ENCODE results near the gene TMEM145. TPM values are rescaled to one million over a fixed set of nuclear protein-coding genes. Genes with fewer than 3 reads are reported as not detected.

TMEM145 gene
- total and polyA plus RNA-seq, 2 donors (not counting 1 experiment from before 2014, with no cell fraction given) = 0.05 to 0.83 TPM

- DNase-seq (ENCODE audit: low read depth in 2 of 2) = no peak
Observed at GRCh38 chr19:42348211-42348610, 35.1 kb downstream of the TMEM145 start.

DNA sequence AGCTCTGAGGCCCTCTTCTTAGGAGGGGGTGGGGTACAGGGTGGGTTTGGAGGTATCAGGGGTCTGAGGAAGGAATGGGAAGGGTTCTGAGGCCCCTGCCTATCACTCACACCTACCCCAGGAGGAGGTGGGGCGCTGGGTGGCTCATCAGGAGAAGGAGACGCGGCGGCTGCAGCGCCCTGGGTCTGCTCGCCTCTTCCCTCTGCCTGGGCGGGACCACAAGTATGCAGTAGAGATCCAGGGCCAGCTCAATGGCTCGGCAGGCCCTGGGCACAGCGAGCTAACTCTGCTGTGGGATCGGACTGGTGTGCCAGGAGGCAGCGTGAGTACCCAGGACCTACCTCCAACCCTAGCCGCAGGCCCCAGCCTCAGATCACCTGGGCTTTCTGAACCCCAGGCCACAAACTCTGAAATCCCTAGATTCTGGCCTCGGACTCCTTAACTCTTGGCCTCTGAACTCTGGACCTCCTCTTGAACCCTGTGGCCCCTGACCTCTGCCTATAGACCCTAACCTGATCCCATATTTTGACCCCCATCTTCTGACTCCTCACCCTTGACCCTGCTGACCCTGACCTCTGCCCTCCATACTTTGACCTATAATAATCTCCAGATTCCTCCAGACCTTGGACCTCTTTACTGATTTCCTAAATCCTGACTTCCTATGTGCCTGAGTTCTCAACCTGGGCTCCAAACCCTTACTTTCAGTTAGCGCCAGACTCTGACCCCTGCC is 36.4 kb downstream of the TMEM145 start:
- H3K27ac ChIP-seq (ENCODE audit: insufficient read depth, low read length) = no peak overlapping the region
- H3K79me2 ChIP-seq (ENCODE audit: control insufficient read depth, insufficient read depth, low read length) = no peaks in the 10 kb centered on the region
- TF ChIP-seq CTCF (conservative IDR thresholded peaks at IDR 0.05 in 1 of 2, IDR thresholded peaks at IDR 0.05 in 1 of 2; ENCODE audit: low read depth in 1 of 2, low read length in 2 of 2) (no peak), EZH2 (IDR thresholded peaks at IDR 0.05; ENCODE audit: low read length, missing control alignments) (no peak)
- peaks cover 2% of the 10 kb centered on the region for H3K4me1 ChIP-seq (ENCODE audit: control insufficient read depth, extremely low read depth, insufficient read depth, low read length)
- DNase-seq (ENCODE audit: low read depth in 2 of 2) = no peak
- no peak overlapping the region for H3K4me3 ChIP-seq (replicated peaks in 1 of 4; ENCODE audit: control extremely low read depth in 1 of 4, insufficient read depth in 1 of 4, low read depth in 3 of 4, low read length in 4 of 4)
- H4K20me1 ChIP-seq (ENCODE audit: control insufficient read depth, extremely low read depth, insufficient read depth, low read length) = no peaks in the 10 kb centered on the region
- H3K9me3 ChIP-seq (ENCODE audit: control insufficient read depth, insufficient read depth, low read depth, low read length) = no peaks in the 10 kb centered on the region
- H3K27me3 ChIP-seq (ENCODE audit: control insufficient read depth, insufficient read depth, low read length) = no peaks in the 10 kb centered on the region
- H3K9ac ChIP-seq (ENCODE audit: insufficient read depth, low read length) = no peak overlapping the region
- H3K4me2 ChIP-seq (ENCODE audit: extremely low read depth, insufficient read depth, low read length) = no peak overlapping the region
- no peak overlapping the region for H2AFZ ChIP-seq (ENCODE audit: low read length)
- peaks cover under 1% of the 10 kb centered on the region for H3K36me3 ChIP-seq (ENCODE audit: control insufficient read depth, insufficient read depth, low read length)

More at GRCh38 chr19:42348211-42348610, 35.1 kb downstream of the TMEM145 start:
- Histone ChIP-seq H3K36me3 (ENCODE audit: control insufficient read depth, insufficient read depth, low read length) (peaks cover 2% of the 10 kb centered on the region), H3K27me3 (ENCODE audit: control insufficient read depth, insufficient read depth, low read length) (no peaks in the 10 kb centered on the region), H3K79me2 (ENCODE audit: control insufficient read depth, insufficient read depth, low read length) (no peaks in the 10 kb centered on the region), H3K4me1 (ENCODE audit: control insufficient read depth, extremely low read depth, insufficient read depth, low read length) (peaks cover 2% of the 10 kb centered on the region), H4K20me1 (ENCODE audit: control insufficient read depth, extremely low read depth, insufficient read depth, low read length) (no peaks in the 10 kb centered on the region), H3K4me2 (ENCODE audit: extremely low read depth, insufficient read depth, low read length) (no peak overlapping the region), H3K4me3 (replicated peaks in 1 of 4; ENCODE audit: control extremely low read depth in 1 of 4, insufficient read depth in 1 of 4, low read depth in 3 of 4, low read length in 4 of 4) (no peak overlapping the region), H3K9ac (ENCODE audit: insufficient read depth, low read length) (no peak overlapping the region), H3K27ac (ENCODE audit: insufficient read depth, low read length) (no peak overlapping the region), H2AFZ (ENCODE audit: low read length) (no peak overlapping the region), H3K9me3 (ENCODE audit: control insufficient read depth, insufficient read depth, low read depth, low read length) (no peaks in the 10 kb centered on the region)
- TF ChIP-seq CTCF (conservative IDR thresholded peaks at IDR 0.05 in 1 of 2, IDR thresholded peaks at IDR 0.05 in 1 of 2; ENCODE audit: low read depth in 1 of 2, low read length in 2 of 2) (no peak), EZH2 (IDR thresholded peaks at IDR 0.05; ENCODE audit: low read length, missing control alignments) (no peak)

GRCh38 chr19:42350417-42350816 is 37.3 kb downstream of the TMEM145 start:
- H3K4me3 ChIP-seq (replicated peaks in 1 of 4; ENCODE audit: control extremely low read depth in 1 of 4, insufficient read depth in 1 of 4, low read depth in 3 of 4, low read length in 4 of 4) = no peak overlapping the region
- H3K27me3 ChIP-seq (ENCODE audit: control insufficient read depth, insufficient read depth, low read length) = no peaks in the 10 kb centered on the region
- H3K9me3 ChIP-seq (ENCODE audit: control insufficient read depth, insufficient read depth, low read depth, low read length) = no peaks in the 10 kb centered on the region
- H3K79me2 ChIP-seq (ENCODE audit: control insufficient read depth, insufficient read depth, low read length) = no peaks in the 10 kb centered on the region
- no peak overlapping the region for H2AFZ ChIP-seq (ENCODE audit: low read length)
- H3K4me1 ChIP-seq (ENCODE audit: control insufficient read depth, extremely low read depth, insufficient read depth, low read length) = no peaks in the 10 kb centered on the region
- H3K36me3 ChIP-seq (ENCODE audit: control insufficient read depth, insufficient read depth, low read length) = no peaks in the 10 kb centered on the region
- no peak overlapping the region for H3K27ac ChIP-seq (ENCODE audit: insufficient read depth, low read length)
- no peak for TF ChIP-seq CTCF (conservative IDR thresholded peaks at IDR 0.05 in 1 of 2, IDR thresholded peaks at IDR 0.05 in 1 of 2; ENCODE audit: low read depth in 1 of 2, low read length in 2 of 2)
- no peak for DNase-seq (ENCODE audit: low read depth in 2 of 2)
- no peak overlapping the region for H3K4me2 ChIP-seq (ENCODE audit: extremely low read depth, insufficient read depth, low read length)
- no peak overlapping the region for H3K9ac ChIP-seq (ENCODE audit: insufficient read depth, low read length)
- H4K20me1 ChIP-seq (ENCODE audit: control insufficient read depth, extremely low read depth, insufficient read depth, low read length) = no peaks in the 10 kb centered on the region

Data from fibroblast of lung (primary cell).